Heart left ventricle (tissue), 13 donors: Measurements from ENCODE around the gene KANSL1.

Source experiments
- CTCF ChIP-seq, 12 donors: fragments of 200-600 bp; sonication (generic) in 4 of 12; IDR thresholded peaks; one replicate each; pipeline versions ENCODE4 v1.5.0 to v1.8.0; 2018 to 2022; ENCODE audit warnings: antibody characterized with exemption in 12 of 12, mild to moderate bottlenecking in 5 of 12
- POLR2A ChIP-seq, 2 donors: fragments of 450-650 bp; IDR thresholded peaks; one replicate each; pipeline ENCODE4 v1.6.1; 2017; ENCODE audit warnings: antibody characterized with exemption in 2 of 2, mild to moderate bottlenecking in 2 of 2, moderate library complexity in 2 of 2
- donor health status: ischemic (EF 13 %, LVEDD 7.1; RV severe dilation, severe dysfunction).
- donor health status: DM: no; HTN: yes; CAD: no.
- donor health status: DM: no; HTN: no; CAD: no.
- donor health status: ischemic (EF 25% LVEDD 6.9; RV normal size, moderate dysfunction).
- donor health status: ischemic (EF 25% LVEDD 5.7; RV mildly dilated, moderate dysfunction).
- donor health status: ischemic (EF 35%, LVEDD 5.7; RV mildly dilated, moderate dysfunction).
- donor health status: nonischemic (EF 11% LVEDD 7.7; RV severe dilation, severe dysfunction).
- donor health status: DM: yes; HTN: yes; CAD: no.
- donor health status: PGD.
- donor health status: ischemic (EF 29% LVEDD 5.4; RV normal size, mild dysfunction).
- donor health status: nonischemic (EF 23%, LVEDD 6.1; RV moderate dilation, normal function).

- no peak for TF ChIP-seq CTCF (IDR thresholded peaks at IDR 0.05)
- no peak for TF ChIP-seq POLR2A (IDR thresholded peaks at IDR 0.05)
Observed at GRCh38 chr17:46026166-46027047, 166.8 kb downstream of the KANSL1 start.
